AG04450 (cell line): ENCODE measurements around the gene CCDC50. TPM values are rescaled to one million over a fixed set of nuclear protein-coding genes. Genes with fewer than 3 reads are reported as not detected.

Source experiments
- CTCF ChIA-PET: fragments of 300-600, 350-600 bp; formaldehyde crosslinking; extraction: SDS; loops from one replicate; lab custom pipeline; 2022; ENCODE audit warnings: antibody characterized with exemption, inconsistent platforms; lab: Charles Lee
- POLR2A ChIA-PET: fragments of 350-600 bp; formaldehyde crosslinking; extraction: SDS; loops from one replicate; lab custom pipeline; 2021; ENCODE audit warnings: antibody characterized with exemption, inconsistent platforms; lab: Yijun Ruan, JAX
- DNase-seq: peaks from one replicate; pipeline ENCODE4 v3.0.0-alpha.2; 2011; ENCODE audit warnings: low read depth, low spot score
- H3K27ac ChIP-seq: one replicate; pipeline ENCODE4 v1.5.1; 2012; ENCODE audit warnings: low read depth, low read length, control low read depth
- H3K27me3 ChIP-seq: one replicate; pipeline ENCODE4 v1.6.0; 2012; ENCODE audit warnings: low read length; ENCODE audit not compliant: control insufficient read depth, insufficient read depth
- H3K4me3 ChIP-seq: 2 replicates; pipeline ENCODE4 v1.5.1; 2011; ENCODE audit warnings: mild to moderate bottlenecking, low read depth, low read length, control low read depth
- H3K9me3 ChIP-seq: 2 replicates; pipeline ENCODE4 v1.5.1; 2012; ENCODE audit warnings: low read length; ENCODE audit not compliant: control insufficient read depth, insufficient read depth
- polyA plus RNA-seq: library from polyadenylated mRNA; depleted of rRNA; stranded (reverse); fragments of >200 nt; gene quantifications from 2 replicates; pipeline ENCODE4 v1.2.3, GENCODE V29; 2011
- TF ChIP-seq, protein P1 (sequence below): IDR thresholded peaks from 2 replicates; pipeline ENCODE4 v1.5.1; 2011; ENCODE audit warnings: low read depth, low read length, control low read depth, inconsistent platforms

Gene CCDC50
- polyA plus RNA-seq, 1 experiment: 75.6 TPM

DNA sequence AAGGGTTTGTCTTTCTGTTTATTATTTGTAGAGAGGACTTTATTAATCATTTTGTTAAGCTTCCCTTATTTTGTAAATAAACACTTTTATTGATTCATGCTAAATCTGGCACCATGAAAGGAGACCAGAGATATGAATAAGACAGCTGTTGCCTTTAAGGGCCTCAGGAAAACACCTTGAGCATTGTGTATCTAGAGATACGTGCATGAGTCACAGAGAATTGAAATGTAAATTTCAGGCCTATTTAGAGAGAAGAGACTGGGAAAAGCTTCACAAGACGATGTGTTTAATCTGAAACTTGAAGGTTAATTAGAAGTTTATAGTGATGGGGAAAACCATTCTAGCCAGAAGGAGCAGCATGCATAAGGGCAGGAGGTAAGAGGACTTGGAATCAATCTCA is 29.7 kb downstream of the CCDC50 start:
- H3K27ac ChIP-seq: no peak overlapping the region
- CTCF ChIA-PET: no interaction called here
- TF ChIP-seq, protein P1, sequence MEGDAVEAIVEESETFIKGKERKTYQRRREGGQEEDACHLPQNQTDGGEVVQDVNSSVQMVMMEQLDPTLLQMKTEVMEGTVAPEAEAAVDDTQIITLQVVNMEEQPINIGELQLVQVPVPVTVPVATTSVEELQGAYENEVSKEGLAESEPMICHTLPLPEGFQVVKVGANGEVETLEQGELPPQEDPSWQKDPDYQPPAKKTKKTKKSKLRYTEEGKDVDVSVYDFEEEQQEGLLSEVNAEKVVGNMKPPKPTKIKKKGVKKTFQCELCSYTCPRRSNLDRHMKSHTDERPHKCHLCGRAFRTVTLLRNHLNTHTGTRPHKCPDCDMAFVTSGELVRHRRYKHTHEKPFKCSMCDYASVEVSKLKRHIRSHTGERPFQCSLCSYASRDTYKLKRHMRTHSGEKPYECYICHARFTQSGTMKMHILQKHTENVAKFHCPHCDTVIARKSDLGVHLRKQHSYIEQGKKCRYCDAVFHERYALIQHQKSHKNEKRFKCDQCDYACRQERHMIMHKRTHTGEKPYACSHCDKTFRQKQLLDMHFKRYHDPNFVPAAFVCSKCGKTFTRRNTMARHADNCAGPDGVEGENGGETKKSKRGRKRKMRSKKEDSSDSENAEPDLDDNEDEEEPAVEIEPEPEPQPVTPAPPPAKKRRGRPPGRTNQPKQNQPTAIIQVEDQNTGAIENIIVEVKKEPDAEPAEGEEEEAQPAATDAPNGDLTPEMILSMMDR: no peak
- H3K4me3 ChIP-seq: no peak overlapping the region
- no peak for DNase-seq
- POLR2A ChIA-PET: no interaction called here
- H3K27me3 ChIP-seq: no peaks in the 10 kb centered on the region
- H3K9me3 ChIP-seq: no peaks in the 10 kb centered on the region

- DNase-seq: no peak
- H3K27me3 ChIP-seq: no peaks in the 10 kb centered on the region
- no peak overlapping the region for H3K27ac ChIP-seq
- ChIA-PET CTCF (no interaction called here), POLR2A (no interaction called here)
- TF ChIP-seq, protein P1: no peak
- no peaks in the 10 kb centered on the region for H3K9me3 ChIP-seq
- no peak overlapping the region for H3K4me3 ChIP-seq
Measured at GRCh38 chr3:191360620-191361019, 31.4 kb downstream of the CCDC50 start.

DNA sequence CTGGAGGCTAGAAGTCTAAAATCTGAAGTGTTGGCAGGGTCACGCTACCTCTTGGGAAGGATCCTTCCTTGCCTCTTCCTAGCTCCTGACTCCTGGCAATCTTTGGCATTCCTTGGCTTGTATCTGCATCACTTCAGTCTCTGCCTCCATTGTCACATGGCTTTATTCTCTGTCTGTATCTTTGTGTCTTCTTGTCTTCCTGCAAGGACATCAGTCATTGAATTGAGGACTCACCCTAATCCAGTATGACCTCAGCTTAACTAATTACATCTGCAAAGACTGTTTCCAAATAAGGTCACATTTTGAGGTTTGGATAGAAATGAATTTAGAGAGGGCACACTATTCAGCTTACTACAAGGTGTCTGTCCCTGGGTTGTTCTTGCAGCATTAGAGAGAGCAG is 32.3 kb downstream of the CCDC50 start:
- no peak for DNase-seq
- no peak overlapping the region for H3K27ac ChIP-seq
- ChIA-PET CTCF (no interaction called here), POLR2A (no interaction called here)
- H3K27me3 ChIP-seq: no peaks in the 10 kb centered on the region
- no peak overlapping the region for H3K4me3 ChIP-seq
- TF ChIP-seq, protein P1: no peak
- no peaks in the 10 kb centered on the region for H3K9me3 ChIP-seq

DNA sequence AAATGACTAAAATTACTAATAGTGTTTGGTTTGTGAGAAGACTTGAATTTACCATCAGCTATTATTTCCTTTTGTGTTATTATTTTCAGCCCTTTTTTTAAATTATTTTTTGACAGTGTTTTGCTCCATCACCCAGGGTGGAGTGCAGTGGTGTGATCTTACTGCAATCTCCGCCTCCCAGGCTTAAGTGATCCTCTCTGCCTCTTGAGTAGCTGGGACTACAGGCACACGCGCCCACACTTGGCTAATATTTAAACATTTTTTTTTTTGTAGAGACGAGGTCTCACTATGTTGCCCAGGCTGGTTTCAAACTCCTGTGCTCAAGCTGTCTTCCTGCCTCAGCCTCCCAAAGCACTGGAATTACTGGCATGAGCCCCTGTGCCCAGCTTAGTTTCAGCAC is 32.8 kb downstream of the CCDC50 start:
- ChIA-PET CTCF (no interaction called here), POLR2A (no interaction called here)
- TF ChIP-seq, protein P1: no peak
- Histone ChIP-seq H3K4me3 (no peak overlapping the region), H3K27ac (no peak overlapping the region), H3K27me3 (no peaks in the 10 kb centered on the region), H3K9me3 (no peaks in the 10 kb centered on the region)
- no peak for DNase-seq

DNA sequence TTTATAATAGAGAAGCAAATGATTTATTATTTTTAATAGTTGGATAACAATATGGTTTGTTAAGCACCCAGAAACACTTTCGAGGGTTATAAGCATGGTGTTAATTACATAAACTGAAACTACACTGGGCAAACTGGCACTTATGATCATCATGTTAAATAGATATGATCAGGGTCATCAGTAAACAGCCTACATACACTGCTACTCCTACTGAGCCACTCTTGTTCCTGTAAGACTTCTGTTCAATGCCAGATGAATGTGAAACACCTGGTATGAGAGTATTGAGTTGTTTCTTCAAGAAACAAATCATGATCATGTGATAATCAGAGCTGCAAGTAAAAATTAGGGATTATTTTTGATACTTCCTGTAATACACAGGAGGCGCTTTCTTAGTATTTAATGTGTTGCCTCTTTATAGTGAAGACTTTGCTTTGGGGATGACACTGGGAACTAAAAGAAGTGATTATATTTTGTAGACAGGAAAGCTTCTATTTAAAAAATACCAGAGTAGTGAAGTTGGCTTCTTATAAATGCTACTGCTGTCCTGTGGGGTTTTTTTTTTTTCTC is 33.4 kb downstream of the CCDC50 start:
- Histone ChIP-seq H3K27me3 (no peaks in the 10 kb centered on the region), H3K27ac (no peak overlapping the region), H3K9me3 (no peaks in the 10 kb centered on the region), H3K4me3 (no peak overlapping the region)
- TF ChIP-seq, protein P1: no peak
- ChIA-PET POLR2A (no interaction called here), CTCF (no interaction called here)
- DNase-seq: no peak
